Upper lobe of left lung (tissue), 4 donors: ENCODE results near the gene PPP1R3C.

Experiments
- POLR2A ChIP-seq, 4 donors: fragments of 450-650 bp; IDR thresholded peaks; one replicate each; pipeline ENCODE4 v1.5.1; 2016 to 2017; ENCODE audit warnings: antibody characterized with exemption in 4 of 4, mild to moderate bottlenecking in 2 of 4
- POLR2AphosphoS5 ChIP-seq, 2 donors: sonication (generic); formaldehyde crosslinking; IDR thresholded peaks; one replicate each; pipeline ENCODE4 v1.5.1; 2017; ENCODE audit warnings: antibody characterized with exemption in 2 of 2

- TF ChIP-seq POLR2A (IDR thresholded peaks at IDR 0.05) = no peak
- TF ChIP-seq POLR2AphosphoS5 (IDR thresholded peaks at IDR 0.05) = no peak
Observed at GRCh38 chr10:91603931-91604331, 28.9 kb downstream of the PPP1R3C start.
